MM.1S (cell line): ENCODE measurements around the gene MRPS6.

Experiments
- DNase-seq: peaks from one replicate; pipeline ENCODE4 v3.0.0-alpha.2; 2015
- H2AFZ ChIP-seq: fragments of 300-600 bp; sonication (generic); 2 replicates; pipeline ENCODE4 v1.6.0; 2016; ENCODE audit warnings: antibody characterized with exemption, low read length
- H3F3A ChIP-seq: fragments of 300-600 bp; sonication (generic); 2 replicates; pipeline ENCODE4 v1.6.1; 2016; ENCODE audit warnings: mild to moderate bottlenecking, antibody characterized with exemption, low read length, moderate library complexity, mixed read lengths; ENCODE audit not compliant: insufficient read depth
- H3K27ac ChIP-seq: fragments of 300-600 bp; sonication (generic); 2 replicates; pipeline ENCODE4 v1.5.1; 2016; ENCODE audit warnings: mild to moderate bottlenecking, low read length
- H3K27me3 ChIP-seq: fragments of 300-600 bp; sonication (generic); replicated peaks from 2 replicates; pipeline ENCODE4 v1.6.0; 2016; ENCODE audit warnings: low read length; ENCODE audit not compliant: insufficient read depth
- H3K36me3 ChIP-seq: fragments of 300-600 bp; sonication (generic); replicated peaks from 2 replicates; pipeline ENCODE4 v1.6.1; 2016; ENCODE audit warnings: mild to moderate bottlenecking, low read length, mixed read lengths; ENCODE audit not compliant: insufficient read depth
- H3K4me1 ChIP-seq: fragments of 300-600 bp; sonication (generic); 2 replicates; pipeline ENCODE4 v1.6.1; 2016; ENCODE audit warnings: low read length, mixed read lengths
- H3K4me2 ChIP-seq: fragments of 300-600 bp; sonication (generic); 2 replicates; pipeline ENCODE4 v1.6.0; 2016; ENCODE audit warnings: low read depth, low read length
- H3K4me3 ChIP-seq: fragments of 300-600 bp; sonication (generic); 2 replicates; pipeline ENCODE4 v1.5.1; 2016; ENCODE audit warnings: low read length, mixed read lengths
- H3K79me2 ChIP-seq: fragments of 300-600 bp; sonication (generic); 2 replicates; pipeline ENCODE4 v1.6.1; 2016; ENCODE audit warnings: mixed run types, low read length, mixed read lengths
- H3K9ac ChIP-seq: fragments of 300-600 bp; sonication (generic); 2 replicates; pipeline ENCODE4 v1.6.1; 2016; ENCODE audit warnings: low read length, mixed read lengths
- H3K9me2 ChIP-seq: fragments of 300-600 bp; sonication (generic); replicated peaks from 2 replicates; pipeline ENCODE4 v1.6.1; 2016; ENCODE audit warnings: mild to moderate bottlenecking, low read length, mixed read lengths; ENCODE audit not compliant: insufficient read depth
- H3K9me3 ChIP-seq: fragments of 300-600 bp; sonication (generic); replicated peaks from 2 replicates; pipeline ENCODE4 v1.6.1; 2016; ENCODE audit warnings: mild to moderate bottlenecking, low read length, mixed read lengths; ENCODE audit not compliant: insufficient read depth
- H4K20me1 ChIP-seq: fragments of 300-600 bp; sonication (generic); 2 replicates; pipeline ENCODE4 v1.6.1; 2016; ENCODE audit warnings: mild to moderate bottlenecking, low read length, moderate library complexity, mixed read lengths; ENCODE audit not compliant: insufficient read depth
- CTCF ChIP-seq: fragments of 300-600 bp; sonication (generic); IDR thresholded peaks from 2 replicates; pipeline ENCODE4 v1.5.1; 2016; ENCODE audit warnings: antibody characterized with exemption, low read length, mixed read lengths
- EZH2 ChIP-seq: fragments of 300-600 bp; sonication (generic); optimal IDR thresholded peaks from 2 replicates; pipeline ENCODE3; 2017; ENCODE audit warnings: low read depth, mild to moderate bottlenecking, antibody characterized with exemption, low read length, mixed read lengths
- EZH2phosphoT487 ChIP-seq: fragments of 300-600 bp; sonication (generic); IDR thresholded peaks from 2 replicates; pipeline ENCODE4 v1.6.1; 2018; ENCODE audit warnings: antibody characterized with exemption, low read length

MRPS6 gene

GRCh38 chr21:34075760-34076660, 2.6 kb downstream of the MRPS6 start:
- H4K20me1 ChIP-seq: no peaks in the 10 kb centered on the region; the same call in 1 of the 2 replicates
- H3K27ac ChIP-seq: no peak overlapping the region
- no peak overlapping the region for H3K9ac ChIP-seq
- H3K4me2 ChIP-seq: no peak overlapping the region
- TF ChIP-seq EZH2phosphoT487 (no peak), EZH2 (no peak), CTCF (no peak)
- H3K4me1 ChIP-seq: peaks cover 6% of the 10 kb centered on the region
- peaks cover 40% of the 10 kb centered on the region for H3K79me2 ChIP-seq
- no peak overlapping the region for H3K4me3 ChIP-seq
- no peaks in the 10 kb centered on the region for H3K27me3 ChIP-seq
- H2AFZ ChIP-seq: no peak overlapping the region
- H3K36me3 ChIP-seq: no peaks in the 10 kb centered on the region
- no peak for DNase-seq
- peaks cover 7% of the 10 kb centered on the region; the same call in 1 of the 2 replicates for H3F3A ChIP-seq
- H3K9me3 ChIP-seq: no peaks in the 10 kb centered on the region
- H3K9me2 ChIP-seq: no peaks in the 10 kb centered on the region

DNA sequence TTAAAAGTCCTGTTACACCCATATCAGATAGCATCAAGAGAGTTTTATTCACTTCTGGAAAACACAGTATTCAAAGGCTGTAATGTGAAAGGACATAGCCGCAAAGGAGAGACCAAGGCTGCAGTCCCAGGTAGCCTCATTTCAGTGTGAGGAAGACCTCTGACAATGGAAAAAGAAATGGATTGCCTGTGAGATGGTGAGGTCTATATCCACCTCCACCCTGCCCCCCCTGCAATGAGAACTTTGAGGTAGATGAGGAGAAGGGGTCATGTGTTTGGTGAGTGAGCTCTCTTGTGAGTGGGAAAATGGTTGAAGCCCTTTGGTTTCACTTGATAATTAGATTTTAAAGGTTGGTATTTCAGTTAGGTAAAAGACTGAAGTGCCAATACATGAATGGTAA, 3.5 kb downstream of the MRPS6 start:
- peaks cover 7% of the 10 kb centered on the region; the same call in 1 of the 2 replicates for H3F3A ChIP-seq
- no peaks in the 10 kb centered on the region for H3K27me3 ChIP-seq
- DNase-seq: no peak
- H3K4me1 ChIP-seq: peaks cover 6% of the 10 kb centered on the region
- H3K4me2 ChIP-seq: no peak overlapping the region
- H3K9me3 ChIP-seq: no peaks in the 10 kb centered on the region
- peaks cover 46% of the 10 kb centered on the region for H3K79me2 ChIP-seq
- H2AFZ ChIP-seq: no peak overlapping the region
- H3K36me3 ChIP-seq: no peaks in the 10 kb centered on the region
- no peaks in the 10 kb centered on the region; the same call in 1 of the 2 replicates for H4K20me1 ChIP-seq
- no peak overlapping the region for H3K27ac ChIP-seq
- H3K4me3 ChIP-seq: no peak overlapping the region
- TF ChIP-seq EZH2 (no peak), CTCF (no peak), EZH2phosphoT487 (no peak)
- H3K9ac ChIP-seq: no peak overlapping the region
- no peaks in the 10 kb centered on the region for H3K9me2 ChIP-seq

DNA sequence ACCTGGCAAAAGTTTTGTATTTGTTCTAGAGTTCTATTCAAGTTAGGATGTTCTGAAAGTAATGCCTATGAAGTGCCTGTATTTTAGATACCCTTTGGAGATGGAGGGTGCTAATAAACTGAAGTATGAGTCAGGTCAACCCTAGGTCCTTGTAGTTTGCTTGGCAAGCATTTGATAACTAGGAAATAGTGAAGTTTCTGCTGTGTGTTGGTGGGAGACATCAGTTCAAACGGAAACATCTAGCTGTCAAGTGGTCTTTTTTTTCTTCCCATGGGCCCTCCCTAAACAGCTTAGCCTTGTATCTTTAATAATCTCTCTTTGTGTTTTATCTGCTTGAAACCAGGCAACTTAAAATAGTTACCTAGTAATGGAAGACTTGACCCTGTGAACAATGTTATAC, 4.5 kb downstream of the MRPS6 start:
- H3K9me2 ChIP-seq: no peaks in the 10 kb centered on the region
- H3K4me1 ChIP-seq: peaks cover 17% of the 10 kb centered on the region
- H3F3A ChIP-seq: no peaks in the 10 kb centered on the region
- H2AFZ ChIP-seq: no peak overlapping the region
- no peak for TF ChIP-seq EZH2phosphoT487
- no peak for TF ChIP-seq CTCF
- TF ChIP-seq EZH2: no peak
- H3K27me3 ChIP-seq: no peaks in the 10 kb centered on the region
- no peak for DNase-seq
- peaks cover 46% of the 10 kb centered on the region for H3K79me2 ChIP-seq
- H3K9ac ChIP-seq: no peak overlapping the region
- H3K27ac ChIP-seq: no peak overlapping the region
- no peak overlapping the region for H3K4me2 ChIP-seq
- H3K4me3 ChIP-seq: no peak overlapping the region
- H3K9me3 ChIP-seq: no peaks in the 10 kb centered on the region
- no peaks in the 10 kb centered on the region for H3K36me3 ChIP-seq
- H4K20me1 ChIP-seq: no peaks in the 10 kb centered on the region; the same call in 1 of the 2 replicates
